Stimulated activated CD4-positive, alpha-beta T cell treated with anti-CD3 and anti-CD28 coated beads, Interleukin-15, amount 100 ng/mL, for 48 hours (primary cell): ENCODE data around the gene XRCC6.
A peak's percentile ranks its signal among the peaks of the same experiment; 100 is the strongest.
"Not testable (repeated sequence)": the region's sequence is repeated elsewhere in the genome, so short reads cannot be mapped to it uniquely, and the experiment has no call there.

Experiments used
- DNase-seq, 2 donors: peaks; one replicate each; pipeline ENCODE4 v3.0.0-alpha.2; 2020; ENCODE audit warnings: low read depth in 2 of 2

The XRCC6 gene

DNA sequence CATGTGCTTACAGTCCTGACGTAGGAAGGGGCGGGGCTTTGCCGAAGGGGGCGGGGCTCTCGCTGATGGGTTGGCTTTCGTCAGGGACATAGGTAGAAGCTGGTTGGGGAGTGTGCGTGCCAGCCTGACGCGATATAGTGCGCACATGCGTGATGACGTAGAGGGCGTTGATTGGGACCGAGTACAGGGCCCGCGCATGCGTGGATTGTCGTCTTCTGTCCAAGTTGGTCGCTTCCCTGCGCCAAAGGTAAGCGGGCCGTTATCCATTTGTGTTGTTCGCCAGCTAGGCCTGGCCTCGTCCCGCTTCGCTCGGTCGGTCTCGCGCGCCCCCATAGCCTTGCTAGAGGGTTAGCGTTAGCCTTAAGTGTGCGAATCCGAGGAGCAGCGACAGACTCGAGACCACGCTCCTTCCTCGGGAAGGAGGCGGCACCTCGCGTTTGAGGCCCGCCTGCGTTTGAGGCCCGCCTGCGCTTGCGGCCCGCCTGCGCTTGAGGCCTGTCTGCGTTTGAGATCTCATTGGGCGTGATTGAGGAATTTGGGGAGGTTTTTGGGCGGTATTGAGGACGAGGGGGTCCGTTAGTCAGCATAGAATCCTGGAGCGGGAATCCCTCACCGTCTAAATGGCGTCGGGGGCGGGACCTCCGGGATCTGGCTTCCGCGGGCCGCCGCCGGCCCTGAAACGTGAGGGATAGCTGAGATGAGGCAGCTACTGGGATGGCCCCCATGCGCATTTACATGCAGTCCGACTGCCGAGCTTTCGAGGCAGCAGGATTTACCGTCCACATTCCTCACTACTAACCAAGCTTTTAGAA is at the start of gene XRCC6:
TSS of gene XRCC6 (plus strand) at position 197 of the 812 bp plus-strand sequence. CDS start 710 bp downstream, outside the sequence.
- peak; percentile 100 for DNase-seq

GRCh38 chr22:41571786-41572185 is 49.3 kb upstream of the XRCC6 start:
- DNase-seq = no peak

- DNase-seq = not testable (repeated sequence)
These were observed 48.8 kb upstream of the XRCC6 start for GRCh38 chr22:41572305-41572704.

DNA sequence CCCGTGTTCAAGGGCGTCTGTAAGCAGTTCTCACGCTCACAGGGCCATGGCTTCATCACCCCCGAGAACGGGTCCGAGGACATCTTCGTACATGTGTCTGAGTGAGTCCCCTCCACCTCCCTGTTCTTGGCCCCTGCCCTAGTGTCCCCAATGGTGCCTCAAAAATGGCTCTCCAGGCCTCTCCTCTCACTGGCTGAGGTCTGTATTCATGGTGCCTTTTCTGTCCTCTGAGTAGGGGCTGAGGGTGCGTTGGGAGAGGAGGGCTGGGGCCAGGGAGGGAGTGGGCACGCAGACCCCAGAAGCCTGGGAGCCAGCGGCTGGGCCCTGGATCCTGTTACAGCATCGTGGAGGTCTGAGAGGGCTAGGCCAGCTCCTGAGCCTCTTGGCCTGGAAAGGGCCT is 47.4 kb upstream of the XRCC6 start:
- DNase-seq = no peak

GRCh38 chr22:41574847-41575381 is 46.2 kb upstream of the XRCC6 start:
- no peak for DNase-seq

DNA sequence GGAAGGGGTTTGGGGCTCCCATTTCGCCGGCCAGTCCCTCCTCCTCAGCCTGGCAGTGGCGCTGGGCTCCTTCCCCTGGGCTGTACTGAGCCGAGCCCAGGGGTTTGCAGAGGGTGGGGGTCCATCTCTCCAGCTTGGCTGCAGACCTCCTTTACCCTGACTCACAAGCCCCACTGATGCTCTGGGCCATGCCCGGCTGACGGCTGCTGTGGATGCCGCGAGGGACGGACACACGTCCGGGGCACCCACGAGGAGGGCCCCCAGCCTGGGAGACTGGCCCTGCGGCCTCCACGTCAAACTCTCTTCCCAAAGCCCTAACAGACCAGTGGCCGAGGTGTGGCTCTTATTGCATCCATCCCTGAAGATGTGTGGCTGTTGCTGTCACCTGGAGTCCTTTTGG is 45.6 kb upstream of the XRCC6 start:
- no peak for DNase-seq

GRCh38 chr22:41576877-41577276 is 44.2 kb upstream of the XRCC6 start:
- DNase-seq = no peak

- no peak for DNase-seq
These were observed 43.0 kb upstream of the XRCC6 start for GRCh38 chr22:41578114-41578513.

- DNase-seq = no peak
These were observed 42.3 kb upstream of the XRCC6 start for GRCh38 chr22:41578818-41579217.

DNA sequence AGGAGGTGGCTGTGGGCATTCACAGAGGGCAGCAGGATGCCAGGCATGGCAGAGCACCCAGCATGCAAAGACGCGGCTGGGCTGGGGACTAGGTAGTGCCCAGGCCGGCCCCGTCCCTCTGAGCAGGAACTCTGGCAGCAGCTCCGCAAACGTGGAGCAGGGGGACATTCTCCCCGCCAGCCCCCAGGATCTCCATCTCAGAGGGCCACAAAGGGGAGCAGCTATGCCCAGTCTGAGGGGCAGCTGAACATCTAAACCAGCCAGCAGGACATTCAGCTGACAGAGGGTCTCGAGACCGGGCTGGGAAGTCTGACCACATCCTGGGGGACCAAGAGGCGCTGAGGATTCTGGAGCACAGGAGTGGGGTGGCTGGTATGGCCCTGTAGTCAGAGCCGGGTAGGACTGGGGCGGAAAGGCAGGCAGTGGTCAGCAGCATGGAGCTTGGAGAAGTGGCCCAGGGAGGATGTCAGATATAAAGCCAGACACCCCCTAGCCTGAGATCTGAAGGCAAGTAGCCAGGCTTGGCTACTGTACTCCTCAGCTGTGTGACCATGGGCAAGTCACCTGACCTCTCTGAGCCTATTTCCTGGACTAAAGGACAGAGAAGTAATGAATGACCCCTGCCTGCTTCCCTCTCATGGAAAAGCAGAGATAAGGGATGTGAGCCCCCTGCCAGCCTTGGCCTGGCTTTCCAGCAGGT is 41.6 kb upstream of the XRCC6 start:
- DNase-seq = no peak

DNA sequence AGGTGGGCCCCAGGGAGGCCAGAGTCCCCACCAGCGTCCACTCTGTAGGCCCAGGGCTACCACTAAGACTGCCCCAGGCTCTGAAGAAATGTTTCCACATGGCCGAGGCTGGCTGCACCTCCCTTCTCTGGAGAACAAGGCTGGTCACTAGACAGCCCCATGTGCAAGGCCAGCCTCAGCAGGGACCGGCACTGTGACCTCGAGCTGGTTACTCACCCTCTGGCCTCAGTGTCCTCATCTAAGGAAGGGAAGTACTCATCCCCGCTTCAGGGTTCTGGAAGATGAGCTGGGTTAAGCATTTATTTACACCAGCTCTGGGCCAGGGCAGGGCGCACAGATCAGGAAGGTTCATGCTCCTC is 41.1 kb upstream of the XRCC6 start:
- DNase-seq = no peak

GRCh38 chr22:41582694-41583093 is 38.4 kb upstream of the XRCC6 start:
- no peak for DNase-seq

GRCh38 chr22:41584881-41585280 is 36.2 kb upstream of the XRCC6 start:
- no peak for DNase-seq

- no peak for DNase-seq
These were observed 35.2 kb upstream of the XRCC6 start for GRCh38 chr22:41585898-41586297.

DNA sequence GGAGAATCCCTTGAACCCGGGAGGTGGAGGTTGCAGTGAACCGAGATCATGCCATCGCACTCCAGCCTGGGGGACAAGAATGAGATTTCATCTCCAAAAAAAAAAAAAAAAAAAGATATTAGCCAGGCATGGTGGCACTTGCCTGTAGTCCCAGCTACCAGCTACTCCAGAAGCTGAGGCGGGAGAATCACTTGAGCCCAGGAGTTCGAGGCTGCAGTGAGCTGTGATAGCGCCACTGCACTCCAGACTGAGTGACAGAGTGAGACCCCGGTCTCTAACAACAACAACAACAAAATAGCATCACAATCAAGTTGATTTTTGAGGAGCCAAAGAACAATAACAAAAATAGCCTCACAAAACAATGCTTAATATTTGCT is 33.8 kb upstream of the XRCC6 start:
- no peak for DNase-seq

DNA sequence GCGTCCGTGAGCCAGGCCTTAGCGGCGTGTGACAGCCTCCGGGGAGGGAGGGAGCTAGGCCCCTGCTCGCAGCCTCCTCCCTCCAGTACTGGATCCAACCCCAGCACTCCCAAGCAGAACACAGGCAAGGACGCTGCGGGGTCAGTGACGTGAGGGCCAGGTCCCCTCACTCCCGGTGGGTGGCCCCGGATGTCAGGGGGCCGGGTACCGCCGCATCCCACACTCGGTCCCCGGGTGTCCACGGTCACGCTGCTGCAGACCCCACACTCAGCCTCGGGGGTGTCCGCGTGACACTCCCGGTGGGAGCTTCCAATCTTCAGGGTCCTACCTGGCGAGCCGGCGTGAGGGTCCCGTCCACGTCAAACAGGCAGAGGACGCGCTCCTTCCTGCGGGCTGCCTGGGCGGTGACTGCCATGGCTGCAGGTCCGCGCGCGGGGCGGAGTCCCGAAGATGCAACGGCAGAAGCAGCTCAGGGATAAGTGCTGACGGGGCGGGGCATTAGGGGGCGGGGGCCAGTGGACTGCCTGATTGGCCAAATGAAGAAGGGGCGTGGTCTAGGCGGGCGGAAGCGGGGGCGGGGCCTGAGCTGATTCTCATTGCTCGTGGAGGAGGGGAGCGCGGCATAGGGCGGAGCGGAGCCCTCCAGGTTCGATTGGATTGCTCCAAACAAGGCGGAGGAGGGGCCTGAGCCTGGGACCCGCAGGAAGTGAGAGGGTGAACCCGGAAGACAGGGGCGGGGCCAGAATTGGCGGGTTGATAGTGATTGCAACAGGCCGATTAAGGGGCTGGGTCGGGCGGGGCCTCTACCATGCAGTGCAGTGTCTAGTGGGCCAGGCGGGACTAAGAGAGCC is 31.5 kb upstream of the XRCC6 start, which contains the start of gene PMM1:
TSS of gene PMM1 (minus strand) at position 450 of the 851 bp plus-strand sequence. CDS start at position 415, 35 bp downstream.
- DNase-seq = peak; percentile 100

DNA sequence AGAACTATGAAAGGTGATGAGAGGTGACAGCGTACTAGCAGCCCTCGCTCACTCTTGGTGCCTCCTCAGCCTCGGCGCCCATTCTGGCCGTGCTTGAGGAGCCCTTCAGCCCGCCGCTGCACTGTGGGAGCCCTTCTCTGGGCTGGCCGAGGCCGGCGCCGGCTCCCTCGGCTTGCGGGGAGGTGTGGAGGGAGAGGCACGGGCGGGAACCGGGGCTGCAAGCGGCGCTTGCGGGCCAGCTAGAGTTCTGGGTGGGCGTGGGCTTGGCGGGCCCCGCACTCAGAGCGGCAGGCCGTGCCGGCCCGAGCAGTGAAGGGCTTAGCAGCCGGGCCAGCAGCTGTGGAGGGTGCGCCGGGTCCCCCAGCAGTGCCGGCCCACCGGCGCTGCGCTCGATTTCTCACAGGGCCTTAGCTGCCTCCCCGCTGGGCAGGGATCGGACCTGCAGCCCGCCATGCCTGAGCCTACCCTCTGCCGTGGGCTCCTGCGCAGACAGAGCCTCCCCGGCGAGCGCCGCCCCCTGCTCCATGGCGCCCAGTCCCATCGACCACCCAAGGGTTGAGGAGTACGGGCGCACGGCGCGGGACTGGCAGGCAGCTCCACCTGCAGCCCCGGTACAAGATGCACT is 27.6 kb upstream of the XRCC6 start:
- not testable (repeated sequence) for DNase-seq

DNA sequence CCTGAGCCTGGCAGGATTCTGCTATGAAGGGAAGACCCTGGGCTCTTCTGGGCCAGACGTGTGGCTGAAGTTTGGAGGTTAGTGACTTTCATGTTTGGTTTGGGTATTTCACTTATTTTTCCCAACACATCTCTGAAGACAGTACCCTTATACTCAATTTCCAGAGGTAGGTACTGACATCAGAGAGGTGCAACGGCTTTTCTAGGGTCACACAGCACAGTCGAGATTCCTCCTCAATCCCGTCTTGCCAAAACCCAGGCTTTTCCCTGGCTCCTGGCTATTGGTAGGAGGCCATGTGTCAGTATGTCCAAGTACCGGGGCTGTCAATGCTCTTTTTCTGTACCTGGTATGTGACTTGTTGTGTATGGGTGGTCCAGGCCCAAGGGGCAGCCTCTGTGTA is 25.4 kb upstream of the XRCC6 start:
- DNase-seq = no peak

GRCh38 chr22:41596776-41597634 is 24.1 kb upstream of the XRCC6 start:
- no peak for DNase-seq

DNA sequence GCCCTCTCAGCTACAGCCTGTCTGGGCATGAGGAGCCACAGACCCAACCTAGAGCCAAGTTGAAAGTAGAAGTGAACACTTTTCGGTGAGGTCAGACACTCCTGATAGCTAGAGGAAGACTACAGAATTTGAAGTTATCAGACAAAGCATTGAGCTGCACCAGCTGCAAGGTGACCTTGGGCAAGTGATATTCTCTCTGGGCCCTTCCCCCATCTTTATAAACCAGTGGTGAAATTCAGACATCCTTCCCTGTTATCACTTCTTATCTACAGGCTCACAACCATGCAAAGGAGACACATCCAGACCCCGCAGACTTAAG is 23.5 kb upstream of the XRCC6 start:
- no peak for DNase-seq

- DNase-seq = no peak
These were observed 23.0 kb upstream of the XRCC6 start for GRCh38 chr22:41598081-41598480.
